ENCODE results near the gene NOP14.

NOP14 gene

GRCh38 chr4:2982012-2982411, 18.8 kb upstream of the NOP14 start:
- H3K9me3 ChIP-seq (replicated peaks; ENCODE audit: low read length) = peaks cover 4% of the 10 kb centered on the region
- H3K36me3 ChIP-seq (ENCODE audit: insufficient read depth, low read length) = no peaks in the 10 kb centered on the region
- H3K4me1 ChIP-seq (ENCODE audit: control insufficient read depth, insufficient read depth, low read length) = peaks cover 8% of the 10 kb centered on the region
- H3K9ac ChIP-seq (ENCODE audit: low read depth, low read length) = no peak overlapping the region
- no peak overlapping the region for H3K4me2 ChIP-seq (ENCODE audit: low read length)
- no peak overlapping the region for H3K4me3 ChIP-seq (ENCODE audit: low read length)
- peaks cover 6% of the 10 kb centered on the region for H3K27me3 ChIP-seq (ENCODE audit: control insufficient read depth, insufficient read depth, low read length)

- H3K4me2 ChIP-seq (ENCODE audit: low read length) = no peak overlapping the region
- H3K36me3 ChIP-seq (ENCODE audit: insufficient read depth, low read length) = no peaks in the 10 kb centered on the region
- peaks cover 4% of the 10 kb centered on the region for H3K9me3 ChIP-seq (replicated peaks; ENCODE audit: low read length)
- H3K4me3 ChIP-seq (ENCODE audit: low read length) = no peak overlapping the region
- no peak overlapping the region for H3K9ac ChIP-seq (ENCODE audit: low read depth, low read length)
- peaks cover 6% of the 10 kb centered on the region for H3K27me3 ChIP-seq (ENCODE audit: control insufficient read depth, insufficient read depth, low read length)
- H3K4me1 ChIP-seq (ENCODE audit: control insufficient read depth, insufficient read depth, low read length) = peaks cover 9% of the 10 kb centered on the region
These were observed 18.1 kb upstream of the NOP14 start for GRCh38 chr4:2981256-2981819.

- Histone ChIP-seq H3K9ac (ENCODE audit: low read depth, low read length) (no peak overlapping the region), H3K36me3 (ENCODE audit: insufficient read depth, low read length) (no peaks in the 10 kb centered on the region), H3K4me1 (ENCODE audit: control insufficient read depth, insufficient read depth, low read length) (peaks cover 9% of the 10 kb centered on the region), H3K4me3 (ENCODE audit: low read length) (no peak overlapping the region), H3K4me2 (ENCODE audit: low read length) (no peak overlapping the region), H3K9me3 (replicated peaks; ENCODE audit: low read length) (peaks cover 4% of the 10 kb centered on the region), H3K27me3 (ENCODE audit: control insufficient read depth, insufficient read depth, low read length) (peaks cover 5% of the 10 kb centered on the region)
These were observed 14.2 kb upstream of the NOP14 start for GRCh38 chr4:2977211-2978088.

- no peaks in the 10 kb centered on the region for H3K36me3 ChIP-seq (ENCODE audit: insufficient read depth, low read length)
- H3K9me3 ChIP-seq (replicated peaks; ENCODE audit: low read length) = no peaks in the 10 kb centered on the region
- no peaks in the 10 kb centered on the region for H3K27me3 ChIP-seq (ENCODE audit: control insufficient read depth, insufficient read depth, low read length)
- H3K4me1 ChIP-seq (ENCODE audit: control insufficient read depth, insufficient read depth, low read length) = no peaks in the 10 kb centered on the region
- H3K9ac ChIP-seq (ENCODE audit: low read depth, low read length) = no peak overlapping the region
- H3K4me2 ChIP-seq (ENCODE audit: low read length) = no peak overlapping the region
- H3K4me3 ChIP-seq (ENCODE audit: low read length) = no peak overlapping the region
These were observed 8.1 kb upstream of the NOP14 start for GRCh38 chr4:2971275-2971674.

GRCh38 chr4:2968381-2968780, 5.2 kb upstream of the NOP14 start:
- no peaks in the 10 kb centered on the region for H3K9me3 ChIP-seq (replicated peaks; ENCODE audit: low read length)
- H3K36me3 ChIP-seq (ENCODE audit: insufficient read depth, low read length) = no peaks in the 10 kb centered on the region
- no peak overlapping the region for H3K4me3 ChIP-seq (ENCODE audit: low read length)
- no peaks in the 10 kb centered on the region for H3K27me3 ChIP-seq (ENCODE audit: control insufficient read depth, insufficient read depth, low read length)
- H3K4me1 ChIP-seq (ENCODE audit: control insufficient read depth, insufficient read depth, low read length) = peaks cover 7% of the 10 kb centered on the region
- no peak overlapping the region for H3K9ac ChIP-seq (ENCODE audit: low read depth, low read length)
- H3K4me2 ChIP-seq (ENCODE audit: low read length) = no peak overlapping the region

GRCh38 chr4:2965262-2965661, 2.1 kb upstream of the NOP14 start:
- no peaks in the 10 kb centered on the region for H3K9me3 ChIP-seq (replicated peaks; ENCODE audit: low read length)
- peaks cover 16% of the 10 kb centered on the region for H3K4me1 ChIP-seq (ENCODE audit: control insufficient read depth, insufficient read depth, low read length)
- H3K9ac ChIP-seq (ENCODE audit: low read depth, low read length) = peak overlapping the region; percentile 96
- H3K27me3 ChIP-seq (ENCODE audit: control insufficient read depth, insufficient read depth, low read length) = no peaks in the 10 kb centered on the region
- H3K4me3 ChIP-seq (ENCODE audit: low read length) = no peak overlapping the region
- H3K4me2 ChIP-seq (ENCODE audit: low read length) = peak overlapping the region; percentile 95
- H3K36me3 ChIP-seq (ENCODE audit: insufficient read depth, low read length) = no peaks in the 10 kb centered on the region

GRCh38 chr4:2964706-2965258, 1.6 kb upstream of the NOP14 start:
- Histone ChIP-seq H3K9me3 (replicated peaks; ENCODE audit: low read length) (no peaks in the 10 kb centered on the region), H3K4me3 (ENCODE audit: low read length) (peak overlapping the region; percentile 95), H3K27me3 (ENCODE audit: control insufficient read depth, insufficient read depth, low read length) (no peaks in the 10 kb centered on the region), H3K4me1 (ENCODE audit: control insufficient read depth, insufficient read depth, low read length) (peaks cover 16% of the 10 kb centered on the region), H3K4me2 (ENCODE audit: low read length) (peak overlapping the region; percentile 95), H3K9ac (ENCODE audit: low read depth, low read length) (peak overlapping the region; percentile 96), H3K36me3 (ENCODE audit: insufficient read depth, low read length) (no peaks in the 10 kb centered on the region)

- no peaks in the 10 kb centered on the region for H3K36me3 ChIP-seq (ENCODE audit: insufficient read depth, low read length)
- peaks cover 18% of the 10 kb centered on the region for H3K4me1 ChIP-seq (ENCODE audit: control insufficient read depth, insufficient read depth, low read length)
- H3K9ac ChIP-seq (ENCODE audit: low read depth, low read length) = peak overlapping the region; percentile 96
- H3K4me2 ChIP-seq (ENCODE audit: low read length) = peak overlapping the region; percentile 95
- no peaks in the 10 kb centered on the region for H3K9me3 ChIP-seq (replicated peaks; ENCODE audit: low read length)
- H3K27me3 ChIP-seq (ENCODE audit: control insufficient read depth, insufficient read depth, low read length) = no peaks in the 10 kb centered on the region
- H3K4me3 ChIP-seq (ENCODE audit: low read length) = peak overlapping the region; percentile 95
These were observed 813 bp upstream of the NOP14 start for GRCh38 chr4:2963966-2964471.

- H3K4me1 ChIP-seq (ENCODE audit: control insufficient read depth, insufficient read depth, low read length) = peaks cover 31% of the 10 kb centered on the region
These were observed 512 bp downstream of the NOP14 start for GRCh38 chr4:2962614-2963174.

GRCh38 chr4:2961811-2962441, 1.3 kb downstream of the NOP14 start:
- peak overlapping the region; percentile 96 for H3K9ac ChIP-seq (ENCODE audit: low read depth, low read length)
- H3K36me3 ChIP-seq (ENCODE audit: insufficient read depth, low read length) = peaks cover 7% of the 10 kb centered on the region
- H3K27me3 ChIP-seq (ENCODE audit: control insufficient read depth, insufficient read depth, low read length) = no peaks in the 10 kb centered on the region
- peak overlapping the region; percentile 94 for H3K4me2 ChIP-seq (ENCODE audit: low read length)
- H3K4me3 ChIP-seq (ENCODE audit: low read length) = peak overlapping the region; percentile 95
- H3K4me1 ChIP-seq (ENCODE audit: control insufficient read depth, insufficient read depth, low read length) = peaks cover 36% of the 10 kb centered on the region
- no peaks in the 10 kb centered on the region for H3K9me3 ChIP-seq (replicated peaks; ENCODE audit: low read length)

More at GRCh38 chr4:2962614-2963174, 512 bp downstream of the NOP14 start:
- Histone ChIP-seq H3K9ac (ENCODE audit: low read depth, low read length) (peak overlapping the region; percentile 96), H3K27me3 (ENCODE audit: control insufficient read depth, insufficient read depth, low read length) (no peaks in the 10 kb centered on the region), H3K36me3 (ENCODE audit: insufficient read depth, low read length) (peaks cover 1% of the 10 kb centered on the region), H3K9me3 (replicated peaks; ENCODE audit: low read length) (no peaks in the 10 kb centered on the region), H3K4me3 (ENCODE audit: low read length) (peak overlapping the region; percentile 95), H3K4me2 (ENCODE audit: low read length) (peak overlapping the region; percentile 94)

- H3K9ac ChIP-seq (ENCODE audit: low read depth, low read length) = peak overlapping the region; percentile 96
- no peaks in the 10 kb centered on the region for H3K27me3 ChIP-seq (ENCODE audit: control insufficient read depth, insufficient read depth, low read length)
- peak overlapping the region; percentile 95 for H3K4me3 ChIP-seq (ENCODE audit: low read length)
- H3K36me3 ChIP-seq (ENCODE audit: insufficient read depth, low read length) = peaks cover 12% of the 10 kb centered on the region
- peaks cover 36% of the 10 kb centered on the region for H3K4me1 ChIP-seq (ENCODE audit: control insufficient read depth, insufficient read depth, low read length)
- no peaks in the 10 kb centered on the region for H3K9me3 ChIP-seq (replicated peaks; ENCODE audit: low read length)
- H3K4me2 ChIP-seq (ENCODE audit: low read length) = peak overlapping the region; percentile 94
These were observed 1.8 kb downstream of the NOP14 start for GRCh38 chr4:2961421-2961810.
